Vagina (tissue), 2 donors: Measurements from ENCODE around the gene DNAH7.

Source experiments
- POLR2A ChIP-seq, 2 donors: fragments of 450-650 bp; IDR thresholded peaks; one replicate each; pipeline ENCODE4 v1.6.1; 2017; ENCODE audit warnings: antibody characterized with exemption in 2 of 2, mild to moderate bottlenecking in 2 of 2, moderate library complexity in 2 of 2
- TF ChIP-seq, protein P1 (sequence below), 3 experiments: fragments of 450-650 bp in 2 of 3; fragments of 200-600 bp in 1 of 3; sonication (generic) in 1 of 3; IDR thresholded peaks; one replicate each; pipeline ENCODE4 v1.5.1; 2017 to 2019; ENCODE audit warnings: antibody characterized with exemption in 3 of 3, mild to moderate bottlenecking in 2 of 3, moderate library complexity in 2 of 3

DNA sequence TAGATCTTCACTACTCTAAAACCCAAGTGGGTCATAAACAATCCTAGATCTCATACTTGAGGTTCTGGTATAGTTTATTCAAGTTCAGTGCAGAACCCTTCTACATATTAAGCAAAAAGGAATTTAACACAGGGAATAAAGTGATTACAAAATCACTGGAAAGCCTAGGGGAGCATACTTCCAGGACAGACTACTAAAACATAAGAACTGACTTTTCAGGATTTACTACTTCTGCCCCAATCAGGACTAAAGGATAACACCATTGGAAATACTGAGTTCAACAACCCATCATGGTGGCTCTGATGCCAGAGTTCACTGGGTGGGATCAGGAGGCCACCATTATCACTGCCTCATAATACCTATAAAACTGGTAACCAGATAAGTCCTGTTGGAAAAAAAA, 123.6 kb downstream of the DNAH7 start:
- TF ChIP-seq POLR2A (IDR thresholded peaks at IDR 0.05) = no peak
- TF ChIP-seq, protein P1, sequence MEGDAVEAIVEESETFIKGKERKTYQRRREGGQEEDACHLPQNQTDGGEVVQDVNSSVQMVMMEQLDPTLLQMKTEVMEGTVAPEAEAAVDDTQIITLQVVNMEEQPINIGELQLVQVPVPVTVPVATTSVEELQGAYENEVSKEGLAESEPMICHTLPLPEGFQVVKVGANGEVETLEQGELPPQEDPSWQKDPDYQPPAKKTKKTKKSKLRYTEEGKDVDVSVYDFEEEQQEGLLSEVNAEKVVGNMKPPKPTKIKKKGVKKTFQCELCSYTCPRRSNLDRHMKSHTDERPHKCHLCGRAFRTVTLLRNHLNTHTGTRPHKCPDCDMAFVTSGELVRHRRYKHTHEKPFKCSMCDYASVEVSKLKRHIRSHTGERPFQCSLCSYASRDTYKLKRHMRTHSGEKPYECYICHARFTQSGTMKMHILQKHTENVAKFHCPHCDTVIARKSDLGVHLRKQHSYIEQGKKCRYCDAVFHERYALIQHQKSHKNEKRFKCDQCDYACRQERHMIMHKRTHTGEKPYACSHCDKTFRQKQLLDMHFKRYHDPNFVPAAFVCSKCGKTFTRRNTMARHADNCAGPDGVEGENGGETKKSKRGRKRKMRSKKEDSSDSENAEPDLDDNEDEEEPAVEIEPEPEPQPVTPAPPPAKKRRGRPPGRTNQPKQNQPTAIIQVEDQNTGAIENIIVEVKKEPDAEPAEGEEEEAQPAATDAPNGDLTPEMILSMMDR (IDR thresholded peaks at IDR 0.05) = no peak
